ENCODE measurements around the gene HUS1B.
"Not testable (repeated sequence)": the region's sequence is repeated elsewhere in the genome, so short reads cannot be mapped to it uniquely, and the experiment has no call there.

Gene HUS1B

DNA sequence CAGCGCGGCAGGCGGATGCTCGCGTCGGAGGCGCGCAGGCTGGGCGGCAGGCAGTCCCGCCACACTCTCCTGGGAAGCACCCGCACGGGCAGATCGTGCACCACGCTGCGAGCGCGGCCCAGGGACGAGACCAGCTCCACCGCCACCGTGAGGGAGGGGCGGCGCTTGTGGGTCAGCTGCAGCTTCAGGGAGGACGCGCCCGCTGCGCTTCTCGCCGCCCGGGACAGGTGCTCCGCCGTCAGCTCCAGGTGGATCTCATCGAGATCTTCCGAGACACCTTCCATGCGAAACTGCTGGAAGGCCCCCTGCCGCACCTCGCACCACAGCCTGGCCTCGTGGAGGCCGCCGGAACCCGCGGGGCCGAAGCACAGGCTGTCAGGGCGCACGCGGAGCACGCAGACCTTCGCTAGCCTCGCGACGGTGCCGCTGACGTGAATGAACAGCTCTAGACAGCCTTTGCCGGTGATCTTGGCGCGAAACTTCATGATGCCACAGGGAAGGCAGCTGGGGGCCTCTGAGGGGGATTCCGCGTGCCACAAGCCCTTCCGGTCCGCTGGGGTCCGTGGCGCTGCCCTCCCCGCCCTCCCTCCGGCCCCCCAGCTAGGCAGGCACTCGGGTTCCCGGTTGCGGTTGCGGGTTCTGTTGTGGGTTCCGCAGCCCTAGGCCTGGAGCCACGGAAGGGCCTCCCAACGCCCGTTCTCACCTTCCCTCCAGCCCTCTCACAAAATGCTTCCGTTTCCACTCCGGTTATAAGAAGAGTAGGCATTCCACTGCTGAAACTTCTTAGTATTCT, at the start of gene HUS1B:
HUS1B (minus strand) TSS at position 641 of the 793 bp plus-strand sequence; CDS start at position 485, 156 bp downstream.
- no peak for DNase-seq

DNA sequence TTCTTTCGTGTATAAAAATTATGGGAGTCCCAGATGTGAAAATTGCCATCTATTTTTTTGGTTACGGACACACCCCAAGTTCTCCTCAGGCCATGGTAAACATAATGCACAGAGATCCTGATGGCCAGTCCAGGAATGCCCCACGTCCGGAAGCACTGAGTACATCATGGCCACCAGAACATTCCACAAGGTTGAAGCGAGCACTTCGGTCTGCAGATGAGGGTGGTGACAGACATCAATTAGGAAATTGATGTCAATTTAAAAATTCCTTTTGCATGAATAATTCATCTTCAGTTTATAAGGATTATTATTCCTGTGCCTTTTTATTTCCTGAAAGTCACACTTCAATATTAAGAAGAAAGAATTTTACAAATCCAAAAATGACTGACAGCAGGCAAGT, 49.2 kb upstream of the HUS1B start:
- no peak for DNase-seq

- DNase-seq = peak in 2 of 3 experiments; percentile 46 to 80
Measured at GRCh38 chr6:705047-705446, 48.1 kb upstream of the HUS1B start.

GRCh38 chr6:704046-704445, 47.1 kb upstream of the HUS1B start:
- DNase-seq = peak in 2 of 3 experiments; percentile 49 to 70

GRCh38 chr6:703552-703951, 46.7 kb upstream of the HUS1B start:
- peak in 1 of 3 experiments; percentile 52 for DNase-seq

GRCh38 chr6:701700-702479, 45.0 kb upstream of the HUS1B start:
- peak in 1 of 3 experiments; percentile 5 for DNase-seq

GRCh38 chr6:701215-701614, 44.3 kb upstream of the HUS1B start:
- DNase-seq = peak in 1 of 3 experiments; percentile 23

DNA sequence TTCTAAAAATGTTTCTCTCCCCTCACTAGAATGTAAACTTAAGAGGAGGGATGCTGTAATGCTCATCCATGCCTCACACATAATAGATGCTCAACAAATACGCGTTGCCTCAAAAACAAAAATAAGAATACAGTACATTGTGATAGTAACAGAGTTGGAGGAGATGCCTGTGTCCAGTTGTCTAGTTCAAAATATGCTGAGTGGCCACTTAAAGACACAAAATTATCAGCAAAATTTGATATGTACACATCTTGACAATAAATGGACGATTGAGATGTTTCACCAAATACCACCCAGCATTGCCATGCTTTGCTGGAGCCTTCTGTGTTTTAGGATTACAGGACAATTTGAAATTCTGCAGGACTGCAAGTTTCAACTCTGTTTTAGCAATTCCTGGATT, 43.6 kb upstream of the HUS1B start:
- no peak for DNase-seq

DNA sequence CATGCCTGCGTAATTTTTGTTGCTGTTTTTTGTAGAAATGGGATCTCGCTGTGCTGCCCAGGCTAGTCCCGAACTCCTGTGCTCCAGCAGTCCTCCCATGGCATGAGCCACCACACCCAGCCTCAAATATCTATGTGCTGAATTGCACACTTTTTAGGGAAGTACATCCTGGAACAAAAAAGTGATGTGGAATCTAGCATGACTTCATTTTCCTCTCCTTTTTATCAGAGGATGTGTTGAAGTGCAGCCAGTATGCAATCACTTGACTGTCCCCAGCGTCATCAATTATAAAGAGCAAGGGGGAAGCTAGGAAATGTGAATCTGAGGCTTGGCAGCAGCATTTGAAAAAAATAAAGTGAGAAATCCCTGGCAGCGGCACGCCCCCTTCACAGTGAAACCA, 42.4 kb upstream of the HUS1B start:
- DNase-seq = peak in 1 of 3 experiments; percentile 40

- DNase-seq = not testable (repeated sequence)
Measured at GRCh38 chr6:694431-695126, 37.7 kb upstream of the HUS1B start.

GRCh38 chr6:693723-694009, 36.8 kb upstream of the HUS1B start:
- DNase-seq = no peak

DNA sequence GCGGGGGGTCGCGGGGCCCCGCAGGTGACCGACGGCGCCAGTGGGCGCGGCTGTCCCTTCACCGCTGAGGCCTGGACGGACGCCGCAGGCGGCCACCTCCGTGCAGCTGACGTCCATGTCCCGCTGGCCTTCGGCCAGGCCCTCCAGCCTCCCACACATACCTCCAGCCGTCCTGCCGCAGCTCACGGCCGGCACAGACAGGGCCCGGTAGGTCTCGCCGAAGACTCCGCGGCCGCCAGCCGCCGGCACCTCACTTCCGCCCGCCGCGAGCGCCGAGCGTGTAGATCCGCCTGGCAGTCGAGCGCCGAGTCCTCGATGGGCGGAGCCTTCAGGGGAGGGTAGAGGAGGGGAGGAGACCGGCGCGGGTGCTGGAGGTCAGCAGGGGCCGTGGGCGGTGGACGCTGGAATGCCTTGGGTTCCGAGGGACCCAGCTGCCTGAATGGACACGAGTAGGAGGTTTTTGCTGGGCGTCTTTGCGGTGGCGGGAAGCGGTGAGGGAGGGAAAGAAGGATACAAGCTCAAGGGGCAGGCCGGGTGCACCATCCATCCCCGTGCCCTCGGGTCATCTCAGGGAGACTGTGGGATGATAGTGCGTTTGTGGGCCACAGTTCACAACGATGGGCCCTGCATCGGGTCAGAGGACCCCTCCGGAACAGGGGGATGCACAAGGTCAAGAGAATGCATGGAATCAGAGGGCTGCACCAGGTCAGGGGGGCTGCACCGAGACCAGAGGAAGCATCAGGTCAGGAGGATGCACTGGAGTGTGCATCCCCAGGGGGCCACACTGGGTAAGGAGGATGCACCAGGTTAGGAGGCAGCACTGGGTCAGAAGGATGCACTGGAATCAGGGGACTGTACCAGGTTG, 36.2 kb upstream of the HUS1B start, which contains the start of gene EXOC2:
EXOC2 (minus strand) TSS at position 282 of the 865 bp plus-strand sequence. CDS start 55,321 bp downstream, outside the sequence.
- peak; percentile 85 to 91 (median 90) for DNase-seq

DNA sequence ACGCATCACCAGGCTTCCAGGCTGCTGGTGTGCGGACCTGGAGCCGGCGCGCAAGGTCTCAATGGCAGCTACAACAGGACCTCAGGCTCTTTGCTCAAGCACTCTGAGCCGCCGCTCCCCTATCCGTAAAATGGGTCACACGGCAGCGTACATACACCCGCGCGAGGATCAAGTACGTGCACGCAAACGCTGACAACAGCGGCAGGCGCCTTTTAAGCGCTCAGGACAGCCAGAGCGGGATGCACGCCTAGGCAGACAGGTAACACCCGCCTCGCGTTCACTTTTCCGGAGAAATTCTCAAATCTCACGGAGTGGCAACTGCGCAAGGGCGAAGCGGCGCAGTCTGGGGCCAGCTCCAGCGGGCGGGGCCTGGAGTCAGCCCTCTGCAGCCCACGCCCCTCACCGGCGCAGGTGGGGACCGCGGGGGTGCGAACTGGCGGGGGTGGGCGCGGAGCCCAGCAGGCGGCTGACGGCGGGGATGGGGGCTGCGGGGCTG, 35.5 kb upstream of the HUS1B start:
- peak; percentile 47 to 84 (median 83) for DNase-seq

GRCh38 chr6:689223-689622, 32.3 kb upstream of the HUS1B start:
- no peak for DNase-seq

- DNase-seq = peak in 2 of 3 experiments; percentile 14 to 21
Measured at GRCh38 chr6:686497-686896, 29.6 kb upstream of the HUS1B start.

DNA sequence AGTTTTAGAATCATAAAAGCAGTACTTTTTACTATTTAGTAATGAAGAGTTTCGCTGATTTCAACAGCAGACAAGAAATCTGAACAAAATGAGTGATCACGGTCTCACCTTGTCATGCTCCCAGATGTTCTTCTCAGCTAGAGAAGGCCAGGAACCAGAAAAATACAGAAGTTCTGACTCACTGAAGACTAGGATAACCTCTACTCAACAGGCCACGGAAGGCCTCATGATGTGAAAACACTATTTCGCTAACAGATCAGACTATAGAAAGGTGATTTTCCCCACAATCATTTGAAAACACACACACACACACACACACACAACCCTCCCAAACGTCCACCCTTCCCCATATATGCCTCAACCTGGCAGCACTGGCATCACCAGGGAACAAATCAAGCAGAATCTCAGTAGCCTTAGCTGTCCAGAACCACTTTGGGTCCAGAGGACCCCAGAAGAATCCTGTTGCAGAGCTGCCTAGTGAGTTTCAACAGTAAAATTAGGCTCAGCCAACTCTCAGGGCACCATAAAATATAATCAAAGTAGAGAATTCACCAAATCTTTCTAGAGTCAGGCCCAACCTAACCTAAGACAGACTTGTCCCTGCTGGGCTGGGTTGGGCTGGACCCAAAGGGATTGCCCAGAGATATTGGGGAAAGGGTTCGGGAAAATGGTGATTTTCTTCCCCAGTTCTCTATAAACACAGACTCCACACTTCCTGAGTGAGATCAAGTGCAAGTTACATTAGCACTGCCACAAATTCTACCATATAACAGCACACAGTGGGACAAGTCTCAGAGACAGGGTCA, 28.1 kb upstream of the HUS1B start:
- DNase-seq = peak in 1 of 3 experiments; percentile 17

- peak; percentile 84 to 96 (median 90) for DNase-seq
Measured at GRCh38 chr6:683742-684440, 27.0 kb upstream of the HUS1B start.

DNA sequence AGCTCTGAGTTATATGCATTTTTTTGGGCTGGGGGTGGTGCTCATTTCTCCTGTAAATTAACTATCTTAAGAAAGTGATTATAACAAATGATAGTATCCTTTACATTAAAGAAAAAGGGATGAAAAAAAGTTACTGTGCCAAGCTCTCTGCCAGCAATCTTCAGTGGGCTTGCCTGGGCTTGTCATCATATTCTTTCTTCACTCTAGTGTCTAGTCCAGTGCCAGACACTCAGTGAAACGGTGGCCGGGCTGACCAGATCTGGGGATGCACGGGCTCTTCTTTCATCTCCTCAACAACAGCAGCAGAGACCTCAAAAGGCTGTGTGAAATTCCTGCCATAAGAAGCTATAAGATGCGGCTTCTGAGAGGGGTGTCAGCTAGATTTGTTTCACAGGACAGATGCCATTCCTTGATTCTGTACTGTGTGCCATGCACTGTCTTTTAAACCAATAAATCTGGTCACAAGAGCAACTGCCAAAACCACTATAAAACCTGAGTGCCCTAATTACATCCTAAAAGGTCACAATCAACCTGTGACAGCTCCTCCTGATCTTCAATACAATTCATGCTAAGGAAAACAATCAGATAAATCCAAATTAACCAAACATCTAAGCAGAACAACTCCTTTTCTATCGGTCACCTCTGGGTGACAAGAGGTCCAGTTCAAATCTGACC, 23.9 kb upstream of the HUS1B start:
- DNase-seq = peak in 2 of 3 experiments; percentile 22 to 70

- no peak for DNase-seq
Measured at GRCh38 chr6:680251-680650, 23.4 kb upstream of the HUS1B start.

DNA sequence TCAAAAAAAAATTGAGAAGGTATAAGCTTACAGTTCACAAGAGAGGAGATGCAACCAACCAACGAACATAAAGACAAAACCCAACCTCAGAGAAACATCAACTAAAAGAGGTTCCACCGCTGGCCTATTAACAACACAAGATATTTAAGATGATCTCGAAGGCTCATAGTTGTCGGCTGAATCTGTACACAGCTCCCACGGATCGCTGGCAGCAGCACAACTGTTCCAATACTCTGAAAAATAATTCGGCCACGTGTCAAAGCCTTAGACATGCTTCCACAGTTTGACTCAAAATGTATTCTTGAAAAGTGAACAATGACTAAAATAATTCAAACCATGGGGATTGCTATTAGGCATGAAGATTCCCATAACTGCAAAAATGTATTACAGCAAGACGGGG, 22.4 kb upstream of the HUS1B start:
- DNase-seq = no peak
